HG02588 (cell line): Measurements from ENCODE around the gene FEN1.

Experiments
- ATAC-seq: cut with Tn5 transposase; IDR thresholded peaks from one replicate; pipeline ENCODE4 v1.9.1; 2021; ENCODE audit warnings: mild to moderate bottlenecking, moderate library complexity; ENCODE audit not compliant: unreplicated experiment

Gene FEN1

GRCh38 chr11:61793083-61793828 is 545 bp downstream of the FEN1 start:
- no peak for ATAC-seq

GRCh38 chr11:61793829-61794204 is 1.1 kb downstream of the FEN1 start:
- no peak for ATAC-seq

- no peak for ATAC-seq
These were observed 1.9 kb downstream of the FEN1 start for GRCh38 chr11:61794579-61794978.

GRCh38 chr11:61795459-61795858 is 2.7 kb downstream of the FEN1 start:
- no peak for ATAC-seq

- no peak for ATAC-seq
These were observed 3.3 kb downstream of the FEN1 start for GRCh38 chr11:61795876-61796526.

GRCh38 chr11:61797263-61797944 is 4.7 kb downstream of the FEN1 start:
- no peak for ATAC-seq

- no peak for ATAC-seq
These were observed 7.1 kb downstream of the FEN1 start for GRCh38 chr11:61799665-61800284.

GRCh38 chr11:61800331-61801281 is 7.9 kb downstream of the FEN1 start:
- no peak for ATAC-seq

- ATAC-seq: no peak
These were observed 9.9 kb downstream of the FEN1 start for GRCh38 chr11:61802605-61803004.

GRCh38 chr11:61803889-61804647 is 11.4 kb downstream of the FEN1 start:
- ATAC-seq: no peak

GRCh38 chr11:61805146-61805545 is 12.4 kb downstream of the FEN1 start:
- ATAC-seq: no peak

GRCh38 chr11:61806785-61807184 is 14.1 kb downstream of the FEN1 start:
- no peak for ATAC-seq

GRCh38 chr11:61810671-61811175 is 18.0 kb downstream of the FEN1 start:
- ATAC-seq: no peak

- no peak for ATAC-seq
These were observed 19.1 kb downstream of the FEN1 start for GRCh38 chr11:61811831-61812230.

GRCh38 chr11:61812736-61813411 is 20.2 kb downstream of the FEN1 start:
- no peak for ATAC-seq

GRCh38 chr11:61814247-61814957 is 21.7 kb downstream of the FEN1 start:
- ATAC-seq: no peak

GRCh38 chr11:61814958-61815789 is 22.5 kb downstream of the FEN1 start:
- ATAC-seq: peak; percentile 56
